ENCODE data around the gene CD72.

Gene CD72

DNA sequence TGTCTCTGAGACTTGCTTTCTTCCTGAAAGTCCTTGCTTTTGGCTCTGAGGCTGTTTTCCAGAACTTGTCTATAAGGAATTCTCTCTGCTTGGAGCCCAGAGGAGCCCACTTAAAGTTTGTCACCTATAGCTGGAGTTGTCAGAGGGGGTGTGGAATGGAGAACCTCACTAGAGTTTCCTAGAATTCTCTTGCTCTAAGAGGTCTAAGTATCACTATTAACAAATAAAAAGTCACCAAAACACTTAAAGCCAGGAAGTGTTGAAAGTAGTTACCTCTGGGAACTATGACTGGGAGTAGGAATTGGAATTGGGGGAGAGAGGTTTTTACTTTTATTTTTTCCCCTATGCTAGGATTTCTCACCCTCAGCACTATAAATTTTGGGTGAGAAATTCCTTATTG, 17.5 kb upstream of the CD72 start:
- Histone ChIP-seq H3K9me3 (ENCODE audit: insufficient read depth, low read depth, low read length) (no peaks in the 10 kb centered on the region), H2AFZ (ENCODE audit: insufficient read depth, low read length, poor library complexity) (no peak overlapping the region), H3K23ac (ENCODE audit: low read length) (no peak overlapping the region), H3K4me2 (ENCODE audit: low read length) (no peak overlapping the region), H3K4me1 (ENCODE audit: control insufficient read depth in 1 of 2, insufficient read depth in 2 of 2, low read length in 2 of 2) (no peaks in the 10 kb centered on the region), H4K8ac (ENCODE audit: low read depth, low read length) (no peak overlapping the region), H3K27ac (ENCODE audit: low read depth, low read length) (no peak overlapping the region), H3K36me3 (ENCODE audit: control insufficient read depth in 1 of 2, insufficient read depth in 2 of 2, low read length in 2 of 2) (no peaks in the 10 kb centered on the region), H2AK5ac (ENCODE audit: low read length) (no peak overlapping the region), H3K4ac (ENCODE audit: low read depth, low read length) (no peak overlapping the region), H2BK120ac (ENCODE audit: insufficient read depth, low read length, poor library complexity) (no peak overlapping the region), H4K12ac (ENCODE audit: low read depth, low read length) (no peak overlapping the region), H4K91ac (ENCODE audit: low read depth, low read length) (no peak overlapping the region), H3K79me2 (ENCODE audit: control insufficient read depth, insufficient read depth, low read length, poor library complexity) (no peaks in the 10 kb centered on the region), H3K18ac (ENCODE audit: low read length) (no peak overlapping the region), H3K14ac (ENCODE audit: low read length) (no peak overlapping the region), H3K9ac (ENCODE audit: low read length) (no peak overlapping the region), H2BK12ac (ENCODE audit: low read length) (no peak overlapping the region), H3K79me1 (ENCODE audit: low read length) (no peaks in the 10 kb centered on the region), H3K27me3 (ENCODE audit: insufficient read depth, low read length) (no peaks in the 10 kb centered on the region), H2BK5ac (ENCODE audit: low read depth, low read length, poor library complexity) (no peak overlapping the region), H3K4me3 (ENCODE audit: low read depth, low read length) (no peak overlapping the region)
- no peak for DNase-seq

DNA sequence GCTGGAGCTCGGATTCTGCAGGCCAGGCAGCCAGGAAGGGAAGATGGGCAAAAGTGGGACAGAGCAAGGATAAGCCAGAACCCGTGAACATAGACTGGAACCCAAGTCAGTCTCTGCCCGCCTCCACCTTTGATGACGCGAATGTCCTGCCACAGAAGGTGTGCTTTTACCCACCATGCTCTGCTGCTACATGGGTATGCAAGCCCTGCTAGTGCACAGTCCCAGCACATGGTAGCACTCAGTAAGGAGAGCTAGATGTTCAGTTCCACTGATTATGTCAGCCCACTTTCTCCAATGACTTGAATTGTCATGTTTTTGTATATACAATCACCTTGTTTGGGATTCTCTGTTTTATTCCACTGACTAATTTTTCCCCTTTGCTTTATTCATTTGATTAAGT, 11.4 kb upstream of the CD72 start:
- Histone ChIP-seq H2BK12ac (ENCODE audit: low read length) (no peak overlapping the region), H3K9me3 (ENCODE audit: insufficient read depth, low read depth, low read length) (no peaks in the 10 kb centered on the region), H2BK5ac (ENCODE audit: low read depth, low read length, poor library complexity) (no peak overlapping the region), H3K79me2 (ENCODE audit: control insufficient read depth, insufficient read depth, low read length, poor library complexity) (no peaks in the 10 kb centered on the region), H3K79me1 (ENCODE audit: low read length) (no peaks in the 10 kb centered on the region), H3K27me3 (ENCODE audit: insufficient read depth, low read length) (no peaks in the 10 kb centered on the region), H2BK120ac (ENCODE audit: insufficient read depth, low read length, poor library complexity) (no peak overlapping the region), H4K8ac (ENCODE audit: low read depth, low read length) (no peak overlapping the region), H3K4me2 (ENCODE audit: low read length) (no peak overlapping the region), H3K4me3 (ENCODE audit: low read depth, low read length) (no peak overlapping the region), H4K91ac (ENCODE audit: low read depth, low read length) (no peak overlapping the region), H3K14ac (ENCODE audit: low read length) (no peak overlapping the region), H2AFZ (ENCODE audit: insufficient read depth, low read length, poor library complexity) (no peak overlapping the region), H3K9ac (ENCODE audit: low read length) (no peak overlapping the region), H3K27ac (ENCODE audit: low read depth, low read length) (no peak overlapping the region), H3K4me1 (ENCODE audit: control insufficient read depth in 1 of 2, insufficient read depth in 2 of 2, low read length in 2 of 2) (no peaks in the 10 kb centered on the region), H4K12ac (ENCODE audit: low read depth, low read length) (no peak overlapping the region), H2AK5ac (ENCODE audit: low read length) (no peak overlapping the region), H3K36me3 (ENCODE audit: control insufficient read depth in 1 of 2, insufficient read depth in 2 of 2, low read length in 2 of 2) (no peaks in the 10 kb centered on the region), H3K4ac (ENCODE audit: low read depth, low read length) (no peak overlapping the region), H3K18ac (ENCODE audit: low read length) (no peak overlapping the region), H3K23ac (ENCODE audit: low read length) (no peak overlapping the region)
- no CpG with 5 or more reads among the region's 5 CpGs for WGBS (ENCODE audit: extremely low coverage, insufficient coverage, insufficient read length)
- DNase-seq = no peak

DNA sequence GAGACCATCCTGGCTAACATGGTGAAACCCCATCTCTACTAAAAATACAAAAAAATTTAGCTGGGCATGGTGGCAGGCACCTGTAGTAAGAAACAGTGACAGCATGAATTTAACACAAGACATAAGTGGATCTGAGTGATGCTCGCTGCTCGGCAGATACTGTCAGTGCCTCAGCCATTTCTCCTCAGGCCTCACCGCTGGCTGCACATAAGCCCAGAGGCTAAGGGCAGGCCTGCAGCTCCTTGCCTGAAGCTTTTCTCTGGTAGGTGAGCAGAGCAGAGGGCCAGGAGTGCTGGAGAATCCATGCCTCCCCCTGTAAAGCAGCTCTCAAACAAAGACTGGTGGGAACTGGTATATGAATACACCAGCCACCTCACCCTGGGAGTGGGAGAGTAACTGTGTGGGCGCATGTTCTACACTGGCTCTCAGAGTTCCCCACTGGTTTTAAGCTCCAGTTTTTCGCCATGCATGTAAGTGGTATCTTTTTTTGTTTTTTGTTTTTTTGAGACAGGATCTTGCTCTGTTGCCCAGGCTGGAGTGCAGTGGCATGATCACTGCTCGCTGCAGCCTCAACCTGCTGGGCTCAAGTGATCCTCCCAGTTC, 10.3 kb upstream of the CD72 start:
- no peaks in the 10 kb centered on the region for H3K36me3 ChIP-seq (ENCODE audit: control insufficient read depth in 1 of 2, insufficient read depth in 2 of 2, low read length in 2 of 2)
- H3K9ac ChIP-seq (ENCODE audit: low read length) = no peak overlapping the region
- no peak overlapping the region for H3K4me2 ChIP-seq (ENCODE audit: low read length)
- no peak overlapping the region for H2AK5ac ChIP-seq (ENCODE audit: low read length)
- no peak overlapping the region for H4K8ac ChIP-seq (ENCODE audit: low read depth, low read length)
- no peak overlapping the region for H3K4me3 ChIP-seq (ENCODE audit: low read depth, low read length)
- no peak overlapping the region for H2AFZ ChIP-seq (ENCODE audit: insufficient read depth, low read length, poor library complexity)
- H3K4me1 ChIP-seq (ENCODE audit: control insufficient read depth in 1 of 2, insufficient read depth in 2 of 2, low read length in 2 of 2) = no peaks in the 10 kb centered on the region
- no peak overlapping the region for H2BK12ac ChIP-seq (ENCODE audit: low read length)
- H3K9me3 ChIP-seq (ENCODE audit: insufficient read depth, low read depth, low read length) = no peaks in the 10 kb centered on the region
- WGBS (ENCODE audit: extremely low coverage, insufficient coverage, insufficient read length) = no CpG with 5 or more reads among the region's 6 CpGs
- no peak overlapping the region for H3K14ac ChIP-seq (ENCODE audit: low read length)
- H3K23ac ChIP-seq (ENCODE audit: low read length) = no peak overlapping the region
- H3K27ac ChIP-seq (ENCODE audit: low read depth, low read length) = no peak overlapping the region
- no peaks in the 10 kb centered on the region for H3K79me2 ChIP-seq (ENCODE audit: control insufficient read depth, insufficient read depth, low read length, poor library complexity)
- H3K79me1 ChIP-seq (ENCODE audit: low read length) = no peaks in the 10 kb centered on the region
- no peak overlapping the region for H2BK5ac ChIP-seq (ENCODE audit: low read depth, low read length, poor library complexity)
- no peak overlapping the region for H2BK120ac ChIP-seq (ENCODE audit: insufficient read depth, low read length, poor library complexity)
- H4K91ac ChIP-seq (ENCODE audit: low read depth, low read length) = no peak overlapping the region
- no peak overlapping the region for H4K12ac ChIP-seq (ENCODE audit: low read depth, low read length)
- no peak overlapping the region for H3K4ac ChIP-seq (ENCODE audit: low read depth, low read length)
- H3K18ac ChIP-seq (ENCODE audit: low read length) = no peak overlapping the region
- no peaks in the 10 kb centered on the region for H3K27me3 ChIP-seq (ENCODE audit: insufficient read depth, low read length)
- no peak for DNase-seq

DNA sequence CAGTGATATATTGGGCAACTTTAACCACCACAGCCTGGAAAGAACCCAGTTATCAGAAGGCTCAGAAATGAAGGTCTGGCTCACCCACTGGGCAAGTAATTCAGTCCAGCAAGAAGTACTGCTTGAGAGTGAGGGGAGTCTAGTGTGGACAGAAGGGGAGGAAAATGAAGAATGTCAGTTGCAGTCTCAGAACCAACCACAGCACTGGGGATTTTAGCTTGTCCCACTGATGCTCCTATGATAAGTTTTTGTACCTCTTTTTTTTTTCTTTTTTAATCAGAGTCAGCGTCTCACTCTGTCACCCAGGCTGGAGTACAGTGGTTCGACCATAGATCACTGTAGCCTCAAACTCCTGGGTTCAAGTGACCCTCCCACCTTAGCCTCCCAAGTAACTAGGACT, 9.4 kb upstream of the CD72 start:
- H3K4me3 ChIP-seq (ENCODE audit: low read depth, low read length) = no peak overlapping the region
- no peak overlapping the region for H4K12ac ChIP-seq (ENCODE audit: low read depth, low read length)
- no peak overlapping the region for H3K18ac ChIP-seq (ENCODE audit: low read length)
- no CpG with 5 or more reads among the region's 2 CpGs for WGBS (ENCODE audit: extremely low coverage, insufficient coverage, insufficient read length)
- no peak overlapping the region for H2AFZ ChIP-seq (ENCODE audit: insufficient read depth, low read length, poor library complexity)
- no peak overlapping the region for H3K14ac ChIP-seq (ENCODE audit: low read length)
- H3K4ac ChIP-seq (ENCODE audit: low read depth, low read length) = no peak overlapping the region
- no peak overlapping the region for H3K27ac ChIP-seq (ENCODE audit: low read depth, low read length)
- no peak overlapping the region for H2BK12ac ChIP-seq (ENCODE audit: low read length)
- H2BK120ac ChIP-seq (ENCODE audit: insufficient read depth, low read length, poor library complexity) = no peak overlapping the region
- no peak overlapping the region for H2BK5ac ChIP-seq (ENCODE audit: low read depth, low read length, poor library complexity)
- no peak overlapping the region for H3K23ac ChIP-seq (ENCODE audit: low read length)
- no peaks in the 10 kb centered on the region for H3K4me1 ChIP-seq (ENCODE audit: control insufficient read depth in 1 of 2, insufficient read depth in 2 of 2, low read length in 2 of 2)
- no peaks in the 10 kb centered on the region for H3K36me3 ChIP-seq (ENCODE audit: control insufficient read depth in 1 of 2, insufficient read depth in 2 of 2, low read length in 2 of 2)
- no peaks in the 10 kb centered on the region for H3K9me3 ChIP-seq (ENCODE audit: insufficient read depth, low read depth, low read length)
- no peak overlapping the region for H3K4me2 ChIP-seq (ENCODE audit: low read length)
- no peak overlapping the region for H4K91ac ChIP-seq (ENCODE audit: low read depth, low read length)
- H3K27me3 ChIP-seq (ENCODE audit: insufficient read depth, low read length) = no peaks in the 10 kb centered on the region
- DNase-seq = no peak
- no peaks in the 10 kb centered on the region for H3K79me1 ChIP-seq (ENCODE audit: low read length)
- H3K79me2 ChIP-seq (ENCODE audit: control insufficient read depth, insufficient read depth, low read length, poor library complexity) = no peaks in the 10 kb centered on the region
- no peak overlapping the region for H2AK5ac ChIP-seq (ENCODE audit: low read length)
- no peak overlapping the region for H3K9ac ChIP-seq (ENCODE audit: low read length)
- H4K8ac ChIP-seq (ENCODE audit: low read depth, low read length) = no peak overlapping the region

Measured in trophoblast cell (in vitro differentiated cells and primary cell).